Smooth muscle cell (in vitro differentiated cells): ENCODE results near the gene GLCE. TPM values are rescaled to one million over a fixed set of nuclear protein-coding genes. Genes with fewer than 3 reads are reported as not detected.

Experiments used
- DNase-seq: peaks from one replicate; lab custom pipeline; 2025; ENCODE audit not compliant: unreplicated experiment; lab: John Stamatoyannopoulos, UW
- H2AFZ ChIP-seq: fragments of 200-600 bp; sonication (generic); 2 replicates; pipeline ENCODE4 v1.6.0; 2016; ENCODE audit warnings: antibody characterized with exemption, low read depth, mild to moderate bottlenecking
- H3F3A ChIP-seq: fragments of 200-600 bp; sonication (generic); 2 replicates; pipeline ENCODE4 v1.6.0; 2017; ENCODE audit warnings: antibody characterized with exemption, low read depth
- H3K27ac ChIP-seq: fragments of 200-600 bp; sonication (generic); 2 replicates; pipeline ENCODE4 v1.5.1; 2016; ENCODE audit warnings: low read depth, mild to moderate bottlenecking
- H3K27me3 ChIP-seq: fragments of 200-600 bp; sonication (generic); 2 replicates; pipeline ENCODE4 v1.6.1; 2016; ENCODE audit warnings: low read depth, mild to moderate bottlenecking
- H3K36me3 ChIP-seq: fragments of 200-600 bp; sonication (generic); 2 replicates; pipeline ENCODE4 v1.5.1; 2016; ENCODE audit warnings: low read depth
- H3K4me1 ChIP-seq: fragments of 200-600 bp; sonication (generic); 2 replicates; pipeline ENCODE4 v1.5.1; 2016; ENCODE audit warnings: low read depth
- H3K4me2 ChIP-seq: fragments of 200-600 bp; sonication (generic); 2 replicates; pipeline ENCODE4 v1.6.0; 2016; ENCODE audit warnings: mild to moderate bottlenecking
- H3K4me3 ChIP-seq: fragments of 200-600 bp; sonication (generic); 2 replicates; pipeline ENCODE4 v1.5.1; 2016; ENCODE audit warnings: mild to moderate bottlenecking
- H3K79me2 ChIP-seq: fragments of 200-600 bp; sonication (generic); 2 replicates; pipeline ENCODE4 v1.6.0; 2016; ENCODE audit warnings: low read depth, mild to moderate bottlenecking
- H3K9ac ChIP-seq: fragments of 200-600 bp; sonication (generic); 2 replicates; pipeline ENCODE4 v1.6.0; 2016; ENCODE audit warnings: low read depth
- H3K9me3 ChIP-seq: fragments of 200-600 bp; sonication (generic); replicated peaks from 2 replicates; pipeline ENCODE4 v1.5.1; 2016; ENCODE audit warnings: low read depth
- H4K20me1 ChIP-seq: fragments of 200-600 bp; sonication (generic); 2 replicates; pipeline ENCODE4 v1.6.0; 2016; ENCODE audit warnings: low read depth
- CTCF ChIP-seq: fragments of 200-600 bp; sonication (generic); IDR thresholded peaks from 2 replicates; pipeline ENCODE4 v1.5.1; 2017; ENCODE audit warnings: borderline replicate concordance, mild to moderate bottlenecking, antibody characterized with exemption; ENCODE audit not compliant: insufficient read depth, poor library complexity, severe bottlenecking
- WGBS: methylation state at CpG from one replicate; pipeline ENCODE4 v1.1.7; 2016; ENCODE audit warnings: low lambda C conversion rate; 5-methylcytosine and 5-hydroxymethylcytosine counted together
- polyA plus RNA-seq: library from polyadenylated mRNA; unstranded; fragments of >200 nt; fragmentation: Nextera tagmentation; extraction: Ambion mirVana; gene quantifications from 2 replicates; pipeline ENCODE4 v1.2.1, GENCODE V29; 2016
- total RNA-seq: library from RNA; depleted of rRNA; stranded (reverse); fragments of >200 nt; gene quantifications from 2 replicates; pipeline ENCODE4 v1.2.3, GENCODE V29; 2014

Gene GLCE
- total and polyA plus RNA-seq, 2 experiments from 2014 or later: 8.3 to 26.6 TPM

GRCh38 chr15:69144530-69144929 is 15.9 kb upstream of the GLCE start:
- Histone ChIP-seq H3F3A (no peaks in the 10 kb centered on the region), H3K79me2 (no peaks in the 10 kb centered on the region), H4K20me1 (no peaks in the 10 kb centered on the region), H3K9ac (no peak overlapping the region), H3K36me3 (no peaks in the 10 kb centered on the region), H3K27me3 (peaks cover 33% of the 10 kb centered on the region), H3K4me3 (no peak overlapping the region), H2AFZ (no peak overlapping the region), H3K9me3 (no peaks in the 10 kb centered on the region), H3K4me2 (no peak overlapping the region), H3K27ac (no peak overlapping the region), H3K4me1 (no peaks in the 10 kb centered on the region)
- no peak for TF ChIP-seq CTCF
- no peak for DNase-seq
- 81% methylated on average over 5 of the region's 5 CpGs for WGBS

- no peak overlapping the region for H3K4me3 ChIP-seq
- H3K36me3 ChIP-seq: no peaks in the 10 kb centered on the region
- H3K79me2 ChIP-seq: no peaks in the 10 kb centered on the region
- H3K9me3 ChIP-seq: no peaks in the 10 kb centered on the region
- peaks cover 32% of the 10 kb centered on the region for H3K27me3 ChIP-seq
- H3K27ac ChIP-seq: no peak overlapping the region
- H3K4me2 ChIP-seq: no peak overlapping the region
- H2AFZ ChIP-seq: no peak overlapping the region
- no peaks in the 10 kb centered on the region for H3F3A ChIP-seq
- H3K4me1 ChIP-seq: no peaks in the 10 kb centered on the region
- no peak overlapping the region for H3K9ac ChIP-seq
- 76% methylated on average over 1 of the region's 1 CpG for WGBS
- TF ChIP-seq CTCF: no peak
- no peaks in the 10 kb centered on the region for H4K20me1 ChIP-seq
- DNase-seq: no peak
Measured at GRCh38 chr15:69145149-69145693, 15.2 kb upstream of the GLCE start.

- WGBS: 37% methylated on average over 7 of the region's 7 CpGs
- no peaks in the 10 kb centered on the region for H3K79me2 ChIP-seq
Measured at GRCh38 chr15:69145694-69146492, 14.5 kb upstream of the GLCE start.

More at GRCh38 chr15:69145694-69146492, 14.5 kb upstream of the GLCE start:
- Histone ChIP-seq H3K27ac (no peak overlapping the region), H3K4me2 (no peak overlapping the region), H3K4me3 (no peak overlapping the region), H3K27me3 (peaks cover 28% of the 10 kb centered on the region), H2AFZ (no peak overlapping the region), H3K36me3 (no peaks in the 10 kb centered on the region), H4K20me1 (no peaks in the 10 kb centered on the region), H3K9ac (no peak overlapping the region), H3K4me1 (no peaks in the 10 kb centered on the region), H3F3A (no peaks in the 10 kb centered on the region), H3K9me3 (no peaks in the 10 kb centered on the region)
- DNase-seq: no peak
- TF ChIP-seq CTCF: no peak
